NCI-H1105 (cell line): ENCODE measurements around the gene PDPR.
"Not testable (repeated sequence)": the region's sequence is repeated elsewhere in the genome, so short reads cannot be mapped to it uniquely, and the experiment has no call there.

Experiments used
- DNase-seq: peaks from one replicate; lab custom pipeline; 2025; lab: John Stamatoyannopoulos, UW

PDPR gene

GRCh38 chr16:70162041-70162451, 47.9 kb downstream of the PDPR start:
- no peak for DNase-seq

- no peak for DNase-seq
Observed at GRCh38 chr16:70163596-70163995, 49.5 kb downstream of the PDPR start.

GRCh38 chr16:70166688-70167087, 52.6 kb downstream of the PDPR start:
- DNase-seq: not testable (repeated sequence)

GRCh38 chr16:70173212-70173837, 59.2 kb downstream of the PDPR start, which contains the start of gene CLEC18C:
Gene CLEC18C, plus strand, starts transcription at chr16:70173787. Its CDS starts 492 bp downstream, at chr16:70174279.
- DNase-seq: not testable (repeated sequence)

GRCh38 chr16:70173916-70174315, 59.8 kb downstream of the PDPR start:
- DNase-seq: not testable (repeated sequence)

GRCh38 chr16:70174387-70174932, 60.3 kb downstream of the PDPR start:
- not testable (repeated sequence) for DNase-seq

GRCh38 chr16:70187858-70188607, 73.9 kb downstream of the PDPR start:
- not testable (repeated sequence) for DNase-seq

GRCh38 chr16:70188608-70188915, 74.4 kb downstream of the PDPR start:
- not testable (repeated sequence) for DNase-seq

GRCh38 chr16:70190574-70190973, 76.4 kb downstream of the PDPR start:
- not testable (repeated sequence) for DNase-seq

- DNase-seq: not testable (repeated sequence)
Observed at GRCh38 chr16:70196683-70197300, 82.7 kb downstream of the PDPR start.

- DNase-seq: not testable (repeated sequence)
Observed at GRCh38 chr16:70197611-70198010, 83.5 kb downstream of the PDPR start.

- DNase-seq: not testable (repeated sequence)
Observed at GRCh38 chr16:70198230-70198629, 84.1 kb downstream of the PDPR start.

GRCh38 chr16:70198666-70199065, 84.5 kb downstream of the PDPR start:
- not testable (repeated sequence) for DNase-seq

- not testable (repeated sequence) for DNase-seq
Observed at GRCh38 chr16:70199170-70199569, 85.0 kb downstream of the PDPR start.

- DNase-seq: not testable (repeated sequence)
Observed at GRCh38 chr16:70200063-70200462, 85.9 kb downstream of the PDPR start.

- not testable (repeated sequence) for DNase-seq
Observed at GRCh38 chr16:70203508-70203907, 89.4 kb downstream of the PDPR start.

GRCh38 chr16:70204010-70204409, 89.9 kb downstream of the PDPR start:
- not testable (repeated sequence) for DNase-seq

- not testable (repeated sequence) for DNase-seq
Observed at GRCh38 chr16:70204668-70205405, 90.7 kb downstream of the PDPR start.

GRCh38 chr16:70206382-70206781, 92.2 kb downstream of the PDPR start:
- DNase-seq: not testable (repeated sequence)
